ENCODE measurements around the gene TSPAN1. TPM values are rescaled to one million over a fixed set of nuclear protein-coding genes. Genes with fewer than 3 reads are reported as not detected.

Gene TSPAN1
- total and polyA plus RNA-seq, 12 donors: 0.80 to 5.3 (median 1.7) TPM

DNA sequence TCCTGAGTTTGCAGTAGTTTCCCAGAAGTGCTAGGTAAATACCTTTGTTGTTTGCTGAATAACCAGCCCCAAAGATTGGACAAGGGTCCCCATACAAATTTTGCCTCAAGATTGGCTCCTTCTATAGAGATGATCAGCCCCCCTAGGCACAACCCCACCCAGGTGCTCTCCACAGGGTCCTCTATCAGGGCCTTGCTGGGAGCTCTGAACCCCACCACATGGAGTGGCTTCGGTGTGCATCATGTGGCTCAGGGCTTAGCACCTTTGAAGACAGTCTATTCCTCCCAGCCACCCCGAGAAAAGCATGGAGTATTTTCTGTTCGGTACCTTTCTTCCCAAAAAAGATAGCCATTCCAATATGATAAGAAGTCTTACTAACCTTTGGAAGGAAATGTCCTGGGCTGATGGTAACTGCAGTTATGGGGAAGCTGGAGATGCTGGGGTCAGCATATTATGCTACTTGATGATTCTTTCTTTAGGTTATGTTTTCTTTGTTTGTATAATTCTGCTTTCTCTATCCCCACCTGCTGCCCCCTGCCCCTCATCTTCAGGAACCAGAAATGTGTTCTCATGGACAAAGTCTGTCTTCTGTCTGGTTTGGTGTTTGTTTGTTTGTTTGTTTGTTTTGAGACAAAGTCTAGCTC lies 5.0 kb upstream of the TSPAN1 start:
- Histone ChIP-seq H3K4me3 (no peak overlapping the region), H3K36me3 (no peaks in the 10 kb centered on the region), H3K27ac (peak overlapping the region in 6 of 10 donors; percentile 77 to 93 (median 84)), H3K4me1 (peaks cover 26 to 85% (median 70%) of the 10 kb centered on the region in 9 donors), H3K27me3 (peaks cover 0 to 26% (median 0%) of the 10 kb centered on the region in 7 donors), H3K9me3 (no peaks in the 10 kb centered on the region)
- TF ChIP-seq, protein P1, sequence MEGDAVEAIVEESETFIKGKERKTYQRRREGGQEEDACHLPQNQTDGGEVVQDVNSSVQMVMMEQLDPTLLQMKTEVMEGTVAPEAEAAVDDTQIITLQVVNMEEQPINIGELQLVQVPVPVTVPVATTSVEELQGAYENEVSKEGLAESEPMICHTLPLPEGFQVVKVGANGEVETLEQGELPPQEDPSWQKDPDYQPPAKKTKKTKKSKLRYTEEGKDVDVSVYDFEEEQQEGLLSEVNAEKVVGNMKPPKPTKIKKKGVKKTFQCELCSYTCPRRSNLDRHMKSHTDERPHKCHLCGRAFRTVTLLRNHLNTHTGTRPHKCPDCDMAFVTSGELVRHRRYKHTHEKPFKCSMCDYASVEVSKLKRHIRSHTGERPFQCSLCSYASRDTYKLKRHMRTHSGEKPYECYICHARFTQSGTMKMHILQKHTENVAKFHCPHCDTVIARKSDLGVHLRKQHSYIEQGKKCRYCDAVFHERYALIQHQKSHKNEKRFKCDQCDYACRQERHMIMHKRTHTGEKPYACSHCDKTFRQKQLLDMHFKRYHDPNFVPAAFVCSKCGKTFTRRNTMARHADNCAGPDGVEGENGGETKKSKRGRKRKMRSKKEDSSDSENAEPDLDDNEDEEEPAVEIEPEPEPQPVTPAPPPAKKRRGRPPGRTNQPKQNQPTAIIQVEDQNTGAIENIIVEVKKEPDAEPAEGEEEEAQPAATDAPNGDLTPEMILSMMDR (IDR thresholded peaks at IDR 0.05): no peak
- ATAC-seq (no peak), DNase-seq (no peak)
- 95% methylated on average over 3 of the region's 3 CpGs for WGBS, 2 donors
- intact Hi-C loops (cut with DNase I): loop anchor here in 4 of 10 donors (2.0 to 10.0 kb wide), 3 partner anchors 37 to 55 kb away; partner anchors contain the start of gene PIK3R3 (in 3 of the 4)

- peaks cover 26 to 85% (median 73%) of the 10 kb centered on the region in 9 donors for H3K4me1 ChIP-seq
- DNase-seq: peak; percentile 64 to 70
Measured at GRCh38 chr1:46171351-46171750, 3.5 kb upstream of the TSPAN1 start.

DNA sequence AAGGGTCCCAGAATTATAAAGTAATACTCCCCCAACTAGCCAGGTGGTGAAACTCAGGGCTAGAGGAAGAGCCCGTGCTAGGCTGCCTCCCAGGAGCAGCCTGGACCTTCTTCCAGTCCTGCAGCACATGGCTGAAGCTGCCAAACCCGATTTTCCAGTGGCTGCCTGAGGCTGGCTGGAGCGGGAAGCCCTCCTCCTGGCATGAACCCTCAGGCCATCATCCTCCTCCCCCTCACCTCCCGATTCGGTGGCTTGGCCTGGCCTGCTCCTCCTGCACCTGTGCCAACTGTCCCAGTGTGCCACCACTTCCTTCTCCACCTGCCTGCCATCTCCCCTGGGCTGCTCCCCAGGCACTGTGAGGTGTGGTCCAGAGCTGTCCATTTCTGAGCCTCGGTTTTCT lies 3.0 kb upstream of the TSPAN1 start:
- DNase-seq (no peak), ATAC-seq (peak in 6 of 8 donors; percentile 2 to 10 (median 5))
- H3K36me3 ChIP-seq: no peaks in the 10 kb centered on the region
- WGBS, 2 donors: 38 to 45% methylated on average over 6 of the region's 6 CpGs
- TF ChIP-seq, protein P1 (IDR thresholded peaks at IDR 0.05): no peak
- peaks cover 0 to 16% (median 0%) of the 10 kb centered on the region in 7 donors for H3K27me3 ChIP-seq
- peak overlapping the region in 1 of 10 donors; percentile 15 for H3K4me3 ChIP-seq
- no peaks in the 10 kb centered on the region for H3K9me3 ChIP-seq
- H3K4me1 ChIP-seq: peaks cover 24 to 80% (median 73%) of the 10 kb centered on the region in 9 donors
- intact Hi-C loops (cut with DNase I): loop anchor here in 4 of 10 donors (2.0 to 10.0 kb wide), 3 partner anchors 39 to 57 kb away; partner anchors contain the start of gene PIK3R3 (in 3 of the 4)
- H3K27ac ChIP-seq: peak overlapping the region; percentile 69 to 93 (median 82)

More at GRCh38 chr1:46171351-46171750, 3.5 kb upstream of the TSPAN1 start:
- TF ChIP-seq, protein P1 (IDR thresholded peaks at IDR 0.05): no peak
- peak in 7 of 8 donors; percentile 36 to 62 (median 55) for ATAC-seq
- intact Hi-C loops (cut with DNase I): loop anchor here in 3 of 10 donors (2.0 to 10.0 kb wide), 3 partner anchors 39 to 57 kb away; partner anchors contain the start of gene PIK3R3 (in 2 of the 3)
- Histone ChIP-seq H3K9me3 (no peaks in the 10 kb centered on the region), H3K27me3 (peaks cover 0 to 21% (median 0%) of the 10 kb centered on the region in 7 donors), H3K27ac (peak overlapping the region; percentile 69 to 93 (median 82)), H3K4me3 (peak overlapping the region in 2 of 10 donors; percentile 10 to 15), H3K36me3 (no peaks in the 10 kb centered on the region)
- WGBS, 2 donors: 62 to 65% methylated on average over 8 of the region's 8 CpGs

DNA sequence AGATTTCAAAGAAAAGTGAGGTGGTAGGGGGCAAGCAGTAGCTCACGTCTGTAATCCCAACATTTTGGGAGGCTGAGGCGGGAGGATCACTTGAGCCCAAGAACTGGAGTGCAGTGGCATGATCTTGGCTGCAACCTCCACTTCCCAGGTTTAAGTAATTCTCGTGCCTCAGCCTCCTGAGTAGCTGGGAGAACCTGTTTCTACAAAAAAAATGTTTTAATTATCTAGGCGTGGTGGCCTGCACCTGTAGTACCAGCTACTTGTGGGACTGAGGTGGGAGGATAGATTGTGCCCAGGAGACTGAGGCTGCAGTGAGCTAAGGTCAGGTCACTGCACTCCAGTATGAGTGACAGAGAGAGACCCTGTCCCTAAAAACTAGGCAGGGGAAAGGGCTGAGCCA lies 2.6 kb upstream of the TSPAN1 start:
- WGBS, 2 donors: 83 to 98% methylated on average over 4 of the region's 4 CpGs
- TF ChIP-seq, protein P1 (IDR thresholded peaks at IDR 0.05): no peak
- no peak overlapping the region for H3K4me3 ChIP-seq
- H3K27me3 ChIP-seq: peaks cover 0 to 11% (median 0%) of the 10 kb centered on the region in 7 donors
- intact Hi-C loops (cut with DNase I): loop anchor here in 3 of 10 donors (2.0 to 10.0 kb wide), 3 partner anchors 40 to 58 kb away; partner anchors contain the start of gene PIK3R3 (in 2 of the 3)
- no peak for ATAC-seq
- H3K4me1 ChIP-seq: peaks cover 22 to 75% (median 71%) of the 10 kb centered on the region in 9 donors
- H3K9me3 ChIP-seq: no peaks in the 10 kb centered on the region
- no peak for DNase-seq
- H3K27ac ChIP-seq: peak overlapping the region in 9 of 10 donors; percentile 69 to 93 (median 82)
- H3K36me3 ChIP-seq: no peaks in the 10 kb centered on the region
